Tibial nerve (tissue), 4 donors: ENCODE results near the gene RCE1. TPM values are rescaled to one million over a fixed set of nuclear protein-coding genes. Genes with fewer than 3 reads are reported as not detected.

Experiments used
- DNase-seq, 2 donors: peaks; one replicate each; pipeline ENCODE4 v3.0.0-alpha.2; 2019; ENCODE audit warnings: low spot score in 2 of 2
- H3K27ac ChIP-seq, 4 donors: fragments of 200-600 bp; sonication (generic) in 3 of 4; one replicate each; pipeline ENCODE4 v1.5.1; 2017 to 2019; ENCODE audit warnings: mild to moderate bottlenecking in 1 of 4
- H3K27me3 ChIP-seq, 2 donors: fragments of 200-600 bp; sonication (generic) in 1 of 2; one replicate each; pipeline versions ENCODE4 v1.5.1 to v1.6.0; 2017 to 2019
- H3K36me3 ChIP-seq, 3 donors: fragments of 200-600 bp; sonication (generic); one replicate each; pipeline ENCODE4 v1.5.1; 2018 to 2019
- H3K4me1 ChIP-seq, 4 donors: fragments of 200-600 bp; sonication (generic) in 3 of 4; one replicate each; pipeline ENCODE4 v1.5.1; 2017 to 2019
- H3K4me3 ChIP-seq, 4 donors: fragments of 200-600 bp; sonication (generic) in 3 of 4; one replicate each; pipeline ENCODE4 v1.5.1; 2017 to 2019; ENCODE audit warnings: mild to moderate bottlenecking in 1 of 4, moderate library complexity in 1 of 4
- H3K9me3 ChIP-seq, 4 donors: fragments of 200-600 bp; sonication (generic) in 3 of 4; one replicate each; pipeline ENCODE4 v1.5.1; 2017 to 2019
- EP300 ChIP-seq, 2 donors: sonication (generic); formaldehyde crosslinking; IDR thresholded peaks; one replicate each; pipeline ENCODE4 v1.6.1; 2017; ENCODE audit warnings: antibody characterized with exemption in 2 of 2, mild to moderate bottlenecking in 1 of 2
- POLR2A ChIP-seq, 2 donors: fragments of 450-650 bp; IDR thresholded peaks; one replicate each; pipeline ENCODE4 v1.6.1; 2017; ENCODE audit warnings: antibody characterized with exemption in 2 of 2, mild to moderate bottlenecking in 2 of 2, moderate library complexity in 2 of 2
- WGBS, 2 donors: methylation state at CpG; one replicate each; pipeline ENCODE4 v1.1.5; 2018; 5-methylcytosine and 5-hydroxymethylcytosine counted together
- total RNA-seq, 4 donors: library from RNA; depleted of rRNA; stranded (reverse); fragments of >200 nt; gene quantifications; one replicate each; pipeline ENCODE4 v1.1.0, GENCODE V29; 2016
- TF ChIP-seq, protein P1 (sequence below), 5 experiments: fragments of 200-600 bp in 3 of 5; fragments of 450-650 bp in 2 of 5; sonication (generic) in 3 of 5; IDR thresholded peaks; one replicate each; pipeline ENCODE4 v1.5.1; 2016 to 2019; ENCODE audit warnings: antibody characterized with exemption in 5 of 5, mild to moderate bottlenecking in 3 of 5, moderate library complexity in 2 of 5

Gene RCE1
- total RNA-seq, 4 donors from 2014 or later = 18.1 to 25.8 (median 20.9) TPM

DNA sequence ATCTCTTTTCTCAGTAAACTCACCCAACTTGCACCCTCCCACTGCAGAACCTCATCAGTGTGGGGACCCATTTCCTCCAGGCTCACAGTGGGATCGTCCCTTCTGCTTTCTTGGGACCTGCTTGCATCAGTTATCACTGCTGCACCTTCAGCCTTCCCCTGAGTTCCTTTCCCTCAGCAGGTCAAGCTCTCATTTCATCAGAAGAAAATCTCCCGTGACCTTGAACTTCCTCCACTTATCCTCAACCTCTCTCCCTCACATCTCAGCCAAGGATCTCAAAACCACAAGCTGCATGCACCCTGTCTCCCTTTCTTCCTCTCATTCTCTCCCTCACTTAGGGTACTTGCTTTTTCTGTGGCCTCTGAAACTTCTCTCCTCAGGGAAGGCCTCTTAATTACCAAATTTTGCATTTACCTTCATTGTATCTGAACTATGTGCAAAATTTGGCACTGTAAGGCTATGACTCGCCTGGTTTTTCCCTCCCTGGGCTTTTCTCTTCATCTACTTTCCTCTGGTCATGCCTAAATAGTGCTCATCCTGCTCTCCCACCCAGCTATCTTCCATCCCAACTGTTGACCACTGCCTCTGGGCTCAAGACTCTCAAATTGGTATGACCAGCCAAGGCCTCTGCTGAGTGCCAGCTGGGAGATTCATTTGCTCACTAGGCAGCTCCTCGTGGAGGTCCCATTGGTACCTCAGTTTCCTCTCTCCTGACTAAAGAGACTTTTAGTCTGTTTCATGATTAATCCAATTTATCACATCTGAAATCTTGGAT is 2.7 kb upstream of the RCE1 start:
- Histone ChIP-seq H3K27me3 (no peaks in the 10 kb centered on the region), H3K4me3 (no peak overlapping the region), H3K27ac (no peak overlapping the region), H3K9me3 (no peaks in the 10 kb centered on the region), H3K4me1 (peaks cover 0 to 57% (median 27%) of the 10 kb centered on the region in 4 donors), H3K36me3 (peaks cover 0 to 37% (median 0%) of the 10 kb centered on the region in 3 donors)
- TF ChIP-seq POLR2A (IDR thresholded peaks at IDR 0.05) (no peak), EP300 (IDR thresholded peaks at IDR 0.05) (no peak)
- TF ChIP-seq, protein P1, sequence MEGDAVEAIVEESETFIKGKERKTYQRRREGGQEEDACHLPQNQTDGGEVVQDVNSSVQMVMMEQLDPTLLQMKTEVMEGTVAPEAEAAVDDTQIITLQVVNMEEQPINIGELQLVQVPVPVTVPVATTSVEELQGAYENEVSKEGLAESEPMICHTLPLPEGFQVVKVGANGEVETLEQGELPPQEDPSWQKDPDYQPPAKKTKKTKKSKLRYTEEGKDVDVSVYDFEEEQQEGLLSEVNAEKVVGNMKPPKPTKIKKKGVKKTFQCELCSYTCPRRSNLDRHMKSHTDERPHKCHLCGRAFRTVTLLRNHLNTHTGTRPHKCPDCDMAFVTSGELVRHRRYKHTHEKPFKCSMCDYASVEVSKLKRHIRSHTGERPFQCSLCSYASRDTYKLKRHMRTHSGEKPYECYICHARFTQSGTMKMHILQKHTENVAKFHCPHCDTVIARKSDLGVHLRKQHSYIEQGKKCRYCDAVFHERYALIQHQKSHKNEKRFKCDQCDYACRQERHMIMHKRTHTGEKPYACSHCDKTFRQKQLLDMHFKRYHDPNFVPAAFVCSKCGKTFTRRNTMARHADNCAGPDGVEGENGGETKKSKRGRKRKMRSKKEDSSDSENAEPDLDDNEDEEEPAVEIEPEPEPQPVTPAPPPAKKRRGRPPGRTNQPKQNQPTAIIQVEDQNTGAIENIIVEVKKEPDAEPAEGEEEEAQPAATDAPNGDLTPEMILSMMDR (IDR thresholded peaks at IDR 0.05) = no peak
- 80 to 90% methylated on average over 4 of the region's 4 CpGs for WGBS, 2 donors
- no peak for DNase-seq

DNA sequence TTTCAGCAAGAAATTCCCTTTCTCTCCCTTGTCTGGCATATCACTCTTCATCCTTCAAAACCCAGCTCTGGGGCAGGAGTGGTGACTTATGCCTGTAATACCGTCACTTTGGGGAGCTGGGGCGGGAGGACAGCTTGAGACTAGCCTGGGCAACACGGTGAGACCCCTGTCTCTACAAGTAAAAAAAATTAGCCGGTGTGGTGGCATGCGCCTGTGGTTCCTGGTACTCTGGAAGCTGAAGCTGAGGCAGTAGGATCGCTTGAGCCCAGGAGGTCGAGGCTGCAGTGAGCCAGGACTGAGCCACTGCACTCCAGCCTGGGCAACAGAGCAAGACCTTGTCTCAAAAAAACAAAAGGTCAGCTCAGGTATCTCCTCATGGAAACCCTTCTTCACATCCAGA is 1.4 kb upstream of the RCE1 start:
- DNase-seq = no peak
- H3K9me3 ChIP-seq = no peaks in the 10 kb centered on the region
- WGBS, 2 donors = 83 to 90% methylated on average over 7 of the region's 7 CpGs
- TF ChIP-seq, protein P1 (IDR thresholded peaks at IDR 0.05) = no peak
- TF ChIP-seq POLR2A (IDR thresholded peaks at IDR 0.05) (no peak), EP300 (IDR thresholded peaks at IDR 0.05) (no peak)
- peak overlapping the region in 2 of 4 donors; percentile 96 to 98 for H3K27ac ChIP-seq
- H3K4me3 ChIP-seq = peak overlapping the region; percentile 76 to 89 (median 80)
- H3K27me3 ChIP-seq = no peaks in the 10 kb centered on the region
- H3K4me1 ChIP-seq = peaks cover 0 to 53% (median 27%) of the 10 kb centered on the region in 4 donors
- H3K36me3 ChIP-seq = peaks cover 0 to 51% (median 3%) of the 10 kb centered on the region in 3 donors

DNA sequence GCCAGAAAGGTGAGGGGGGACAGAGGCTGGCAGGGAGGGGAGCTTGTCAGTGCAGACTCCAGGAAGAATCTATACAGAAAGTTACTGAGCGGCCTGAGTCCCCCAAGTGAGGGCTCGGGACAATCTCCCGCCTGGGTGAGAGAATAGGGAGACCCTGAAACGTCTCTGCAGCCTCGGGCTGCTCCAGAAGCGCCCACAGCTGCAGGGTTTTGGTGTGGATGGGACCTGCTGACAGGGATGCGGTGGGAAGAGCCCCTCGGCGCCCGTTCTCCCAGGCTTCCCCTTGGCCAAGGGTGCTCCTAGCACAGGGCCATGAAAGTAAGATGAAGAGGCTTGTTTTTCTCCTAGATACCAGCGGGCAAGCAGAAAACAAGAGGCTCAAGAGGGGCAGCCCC is 743 bp upstream of the RCE1 start:
- WGBS, 2 donors = 1 to 2% methylated on average over 10 to 11 of the region's 11 CpGs
- DNase-seq = no peak
- H3K4me3 ChIP-seq = peak overlapping the region; percentile 76 to 89 (median 80)
- H3K27me3 ChIP-seq = no peaks in the 10 kb centered on the region
- H3K27ac ChIP-seq = peak overlapping the region; percentile 83 to 98 (median 97)
- peaks cover 0 to 53% (median 27%) of the 10 kb centered on the region in 4 donors for H3K4me1 ChIP-seq
- no peaks in the 10 kb centered on the region for H3K9me3 ChIP-seq
- H3K36me3 ChIP-seq = peaks cover 0 to 57% (median 3%) of the 10 kb centered on the region in 3 donors
- TF ChIP-seq, protein P1 (IDR thresholded peaks at IDR 0.05) = no peak
- TF ChIP-seq POLR2A (IDR thresholded peaks at IDR 0.05) (no peak), EP300 (IDR thresholded peaks at IDR 0.05) (no peak)

DNA sequence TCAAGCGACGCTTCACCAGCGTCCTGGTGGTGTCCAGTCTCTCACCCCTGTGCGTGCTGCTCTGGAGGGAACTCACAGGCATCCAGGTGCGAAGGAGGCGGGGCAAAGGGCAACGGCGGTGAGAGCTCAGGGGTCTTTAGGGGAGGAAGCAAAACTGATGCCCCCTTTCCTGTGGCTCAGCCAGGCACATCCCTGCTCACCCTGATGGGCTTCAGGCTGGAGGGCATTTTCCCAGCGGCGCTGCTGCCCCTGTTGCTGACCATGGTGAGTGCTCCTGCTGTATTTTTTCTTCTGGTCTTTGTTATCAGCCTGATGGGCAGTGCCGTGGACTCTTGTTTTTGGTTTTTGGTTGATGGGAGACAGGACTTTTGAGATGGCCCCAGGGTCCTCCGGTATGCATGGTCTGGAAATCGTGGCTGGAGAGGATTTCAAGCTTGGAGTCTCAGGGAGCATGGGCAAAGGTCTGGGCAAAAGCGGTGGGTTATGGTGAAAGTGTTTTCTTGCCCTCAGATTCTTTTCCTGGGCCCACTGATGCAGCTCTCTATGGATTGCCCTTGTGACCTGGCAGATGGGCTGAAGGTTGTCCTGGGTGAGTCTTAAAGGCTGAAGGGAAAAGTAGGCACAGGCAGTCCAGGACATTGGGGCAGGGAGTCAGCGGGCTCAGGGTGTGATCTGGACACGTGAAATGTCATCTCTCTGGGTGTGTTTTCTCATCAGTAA is 695 bp downstream of the RCE1 start:
- no peak for DNase-seq
- TF ChIP-seq POLR2A (IDR thresholded peaks at IDR 0.05) (no peak), EP300 (IDR thresholded peaks at IDR 0.05) (no peak)
- Histone ChIP-seq H3K36me3 (peaks cover 0 to 58% (median 3%) of the 10 kb centered on the region in 3 donors), H3K27me3 (no peaks in the 10 kb centered on the region), H3K4me3 (peak overlapping the region; percentile 76 to 89 (median 80)), H3K27ac (peak overlapping the region; percentile 83 to 98 (median 97)), H3K4me1 (peaks cover 0 to 53% (median 27%) of the 10 kb centered on the region in 4 donors), H3K9me3 (no peaks in the 10 kb centered on the region)
- WGBS, 2 donors = 14 to 16% methylated on average over 13 to 16 of the region's 16 CpGs

DNA sequence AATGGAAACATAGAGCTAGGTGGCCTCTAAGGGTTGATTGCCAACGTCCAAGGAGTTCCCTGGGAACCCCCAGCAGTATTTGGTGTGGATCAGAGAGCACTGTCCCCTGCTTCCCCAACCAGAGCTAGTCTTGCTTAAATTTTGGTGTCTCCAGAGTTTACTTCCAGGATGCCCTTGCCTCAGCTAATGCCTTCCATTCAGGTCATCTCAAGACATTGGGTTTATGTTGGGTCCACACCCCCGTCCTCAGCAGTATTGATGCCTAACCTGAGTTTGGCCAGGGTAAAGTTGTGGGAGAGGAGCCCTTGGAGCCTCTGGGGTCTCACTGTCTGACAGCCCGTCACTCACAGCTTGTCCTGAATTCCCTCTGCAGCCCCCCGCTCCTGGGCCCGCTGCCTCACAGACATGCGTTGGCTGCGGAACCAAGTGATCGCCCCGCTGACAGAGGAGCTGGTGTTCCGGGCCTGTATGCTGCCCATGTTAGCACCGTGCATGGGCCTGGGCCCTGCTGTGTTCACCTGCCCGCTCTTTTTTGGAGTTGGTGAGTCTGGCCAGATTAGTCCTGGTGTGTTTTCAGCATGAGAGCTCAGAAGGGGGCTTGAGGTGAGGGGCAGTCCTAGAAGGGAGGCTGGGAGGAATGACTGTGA is 1.4 kb downstream of the RCE1 start:
- H3K4me3 ChIP-seq = peak overlapping the region in 2 of 4 donors; percentile 78 to 89
- H3K9me3 ChIP-seq = no peaks in the 10 kb centered on the region
- no peaks in the 10 kb centered on the region for H3K27me3 ChIP-seq
- TF ChIP-seq POLR2A (IDR thresholded peaks at IDR 0.05) (no peak), EP300 (IDR thresholded peaks at IDR 0.05) (no peak)
- TF ChIP-seq, protein P1 (IDR thresholded peaks at IDR 0.05) = no peak
- peaks cover 0 to 59% (median 3%) of the 10 kb centered on the region in 3 donors for H3K36me3 ChIP-seq
- peak overlapping the region in 1 of 4 donors; percentile 98 for H3K27ac ChIP-seq
- H3K4me1 ChIP-seq = peaks cover 0 to 52% (median 27%) of the 10 kb centered on the region in 4 donors
- no peak for DNase-seq
- WGBS, 2 donors = 85 to 86% methylated on average over 9 to 12 of the region's 12 CpGs
